Measurements from ENCODE around the gene RPRD2. TPM values are rescaled to one million over a fixed set of nuclear protein-coding genes. Genes with fewer than 3 reads are reported as not detected.
A peak's percentile ranks its signal among the peaks of the same experiment; 100 is the strongest.

The RPRD2 gene
- total and polyA plus RNA-seq, 9 of the 15 experiments (the other 6 are each of a cell fraction or from before 2014, with no cell fraction given): 1.5 to 21.6 (median 7.7) TPM

DNA sequence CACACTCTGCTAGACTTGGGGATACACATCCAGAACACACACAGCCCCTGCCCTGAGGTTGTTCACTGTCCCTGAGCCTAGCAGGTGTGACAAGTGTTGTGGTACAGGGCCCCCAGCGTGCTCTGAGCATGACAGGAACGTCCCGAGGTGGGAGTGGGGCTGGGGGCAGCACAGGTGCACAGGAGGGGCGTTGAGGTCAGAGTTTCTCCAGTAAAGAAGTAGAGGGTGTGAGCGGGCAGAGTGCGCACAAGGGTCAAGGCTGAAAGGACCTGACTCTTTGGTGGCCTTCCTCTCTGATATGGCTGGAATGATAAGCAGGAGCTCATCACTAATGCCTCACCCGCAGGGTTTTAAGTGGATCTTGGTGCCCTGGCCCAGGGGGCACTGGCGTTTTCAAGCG is 150.3 kb downstream of the RPRD2 start:
- intact Hi-C loops (cut with micrococcal nuclease): no loop called here
- 48% methylated on average over 9 of the region's 9 CpGs for WGBS (ENCODE audit: insufficient coverage, low coverage, missing lambda C conversion rate)

More for the DNA sequence above, 150.3 kb downstream of the RPRD2 start:
- in situ Hi-C loops (cut with MboI): no loop called here
- H3K4me3 ChIP-seq: 0 out of 2 replicates have a peak overlapping the region, but pooled peaks have one; percentile 43
- POLR2A ChIA-PET: interaction anchor here (1.4 to 2.9 kb wide), 2 partner anchors 18 to 65 kb away, joined by 4 to 17 read pairs; partner anchors contain the start of gene MCL1
- 0 out of 3 replicates have a peak overlapping the region, but pooled peaks have one; percentile 83 for H3K27ac ChIP-seq (ENCODE audit: extremely low read depth, low read depth, low read length)
- H3K4me1 ChIP-seq (replicated peaks in 1 of 2; ENCODE audit: control insufficient read depth in 2 of 2, insufficient read depth in 2 of 2, low read length in 2 of 2): peaks cover 36 to 44% of the 10 kb centered on the region in 2 experiments; a peak in 4 of 5 replicates
- H2AFZ ChIP-seq (ENCODE audit: low read depth, low read length): no peak overlapping the region; the same call in 1 of the 2 replicates
- no peaks in the 10 kb centered on the region for H4K20me1 ChIP-seq (replicated peaks; ENCODE audit: control insufficient read depth, insufficient read depth, low read length)
- peaks cover 34% of the 10 kb centered on the region; the same call in 2 of the 3 replicates for H3K36me3 ChIP-seq (ENCODE audit: control insufficient read depth, insufficient read depth, low read length)
- BruUV-seq (replicated peaks): no TSS peak
- no peaks in the 10 kb centered on the region for H3K9me1 ChIP-seq (ENCODE audit: control insufficient read depth, insufficient read depth, low read length)
- peak overlapping the region; percentile 86 for H3K4me2 ChIP-seq (ENCODE audit: insufficient read depth, low read length)
- no peak for TF ChIP-seq GABPB1 (CRISPR knock-in tag; IDR thresholded peaks at IDR 0.05)
- TF ChIP-seq ZNF444 (CRISPR knock-in tag; IDR thresholded peaks at IDR 0.05): no peak
- TF ChIP-seq, protein P1, sequence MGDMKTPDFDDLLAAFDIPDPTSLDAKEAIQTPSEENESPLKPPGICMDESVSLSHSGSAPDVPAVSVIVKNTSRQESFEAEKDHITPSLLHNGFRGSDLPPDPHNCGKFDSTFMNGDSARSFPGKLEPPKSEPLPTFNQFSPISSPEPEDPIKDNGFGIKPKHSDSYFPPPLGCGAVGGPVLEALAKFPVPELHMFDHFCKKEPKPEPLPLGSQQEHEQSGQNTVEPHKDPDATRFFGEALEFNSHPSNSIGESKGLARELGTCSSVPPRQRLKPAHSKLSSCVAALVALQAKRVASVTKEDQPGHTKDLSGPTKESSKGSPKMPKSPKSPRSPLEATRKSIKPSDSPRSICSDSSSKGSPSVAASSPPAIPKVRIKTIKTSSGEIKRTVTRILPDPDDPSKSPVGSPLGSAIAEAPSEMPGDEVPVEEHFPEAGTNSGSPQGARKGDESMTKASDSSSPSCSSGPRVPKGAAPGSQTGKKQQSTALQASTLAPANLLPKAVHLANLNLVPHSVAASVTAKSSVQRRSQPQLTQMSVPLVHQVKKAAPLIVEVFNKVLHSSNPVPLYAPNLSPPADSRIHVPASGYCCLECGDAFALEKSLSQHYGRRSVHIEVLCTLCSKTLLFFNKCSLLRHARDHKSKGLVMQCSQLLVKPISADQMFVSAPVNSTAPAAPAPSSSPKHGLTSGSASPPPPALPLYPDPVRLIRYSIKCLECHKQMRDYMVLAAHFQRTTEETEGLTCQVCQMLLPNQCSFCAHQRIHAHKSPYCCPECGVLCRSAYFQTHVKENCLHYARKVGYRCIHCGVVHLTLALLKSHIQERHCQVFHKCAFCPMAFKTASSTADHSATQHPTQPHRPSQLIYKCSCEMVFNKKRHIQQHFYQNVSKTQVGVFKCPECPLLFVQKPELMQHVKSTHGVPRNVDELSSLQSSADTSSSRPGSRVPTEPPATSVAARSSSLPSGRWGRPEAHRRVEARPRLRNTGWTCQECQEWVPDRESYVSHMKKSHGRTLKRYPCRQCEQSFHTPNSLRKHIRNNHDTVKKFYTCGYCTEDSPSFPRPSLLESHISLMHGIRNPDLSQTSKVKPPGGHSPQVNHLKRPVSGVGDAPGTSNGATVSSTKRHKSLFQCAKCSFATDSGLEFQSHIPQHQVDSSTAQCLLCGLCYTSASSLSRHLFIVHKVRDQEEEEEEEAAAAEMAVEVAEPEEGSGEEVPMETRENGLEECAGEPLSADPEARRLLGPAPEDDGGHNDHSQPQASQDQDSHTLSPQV (IDR thresholded peaks at IDR 0.05): 0 out of 2 replicates have a peak, but pooled peaks have one; percentile 34
- no peak for TF ChIP-seq NCOA2 (IDR thresholded peaks at IDR 0.05; ENCODE audit: partially characterized antibody in 2 of 2)
- TF ChIP-seq, protein P2, sequence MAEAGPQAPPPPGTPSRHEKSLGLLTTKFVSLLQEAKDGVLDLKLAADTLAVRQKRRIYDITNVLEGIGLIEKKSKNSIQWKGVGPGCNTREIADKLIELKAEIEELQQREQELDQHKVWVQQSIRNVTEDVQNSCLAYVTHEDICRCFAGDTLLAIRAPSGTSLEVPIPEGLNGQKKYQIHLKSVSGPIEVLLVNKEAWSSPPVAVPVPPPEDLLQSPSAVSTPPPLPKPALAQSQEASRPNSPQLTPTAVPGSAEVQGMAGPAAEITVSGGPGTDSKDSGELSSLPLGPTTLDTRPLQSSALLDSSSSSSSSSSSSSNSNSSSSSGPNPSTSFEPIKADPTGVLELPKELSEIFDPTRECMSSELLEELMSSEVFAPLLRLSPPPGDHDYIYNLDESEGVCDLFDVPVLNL (CRISPR knock-in tag; IDR thresholded peaks at IDR 0.05; ENCODE audit: low read depth): 0 out of 2 replicates have a peak, but pooled peaks have one; percentile 23
- TF ChIP-seq POLR2B (IDR thresholded peaks at IDR 0.05; ENCODE audit: low read depth, partially characterized antibody): peak; percentile 23
- no peak for TF ChIP-seq TCF7 (IDR thresholded peaks at IDR 0.05; ENCODE audit: borderline replicate concordance)
- no peak for TF ChIP-seq TAF9B (IDR thresholded peaks at IDR 0.05; ENCODE audit: partially characterized antibody)
- TF ChIP-seq, protein P3, sequence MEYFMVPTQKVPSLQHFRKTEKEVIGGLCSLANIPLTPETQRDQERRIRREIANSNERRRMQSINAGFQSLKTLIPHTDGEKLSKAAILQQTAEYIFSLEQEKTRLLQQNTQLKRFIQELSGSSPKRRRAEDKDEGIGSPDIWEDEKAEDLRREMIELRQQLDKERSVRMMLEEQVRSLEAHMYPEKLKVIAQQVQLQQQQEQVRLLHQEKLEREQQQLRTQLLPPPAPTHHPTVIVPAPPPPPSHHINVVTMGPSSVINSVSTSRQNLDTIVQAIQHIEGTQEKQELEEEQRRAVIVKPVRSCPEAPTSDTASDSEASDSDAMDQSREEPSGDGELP (CRISPR knock-in tag; IDR thresholded peaks at IDR 0.05; ENCODE audit: borderline replicate concordance): 0 out of 2 replicates have a peak, but pooled peaks have one; percentile 15
- TF ChIP-seq, protein P4, sequence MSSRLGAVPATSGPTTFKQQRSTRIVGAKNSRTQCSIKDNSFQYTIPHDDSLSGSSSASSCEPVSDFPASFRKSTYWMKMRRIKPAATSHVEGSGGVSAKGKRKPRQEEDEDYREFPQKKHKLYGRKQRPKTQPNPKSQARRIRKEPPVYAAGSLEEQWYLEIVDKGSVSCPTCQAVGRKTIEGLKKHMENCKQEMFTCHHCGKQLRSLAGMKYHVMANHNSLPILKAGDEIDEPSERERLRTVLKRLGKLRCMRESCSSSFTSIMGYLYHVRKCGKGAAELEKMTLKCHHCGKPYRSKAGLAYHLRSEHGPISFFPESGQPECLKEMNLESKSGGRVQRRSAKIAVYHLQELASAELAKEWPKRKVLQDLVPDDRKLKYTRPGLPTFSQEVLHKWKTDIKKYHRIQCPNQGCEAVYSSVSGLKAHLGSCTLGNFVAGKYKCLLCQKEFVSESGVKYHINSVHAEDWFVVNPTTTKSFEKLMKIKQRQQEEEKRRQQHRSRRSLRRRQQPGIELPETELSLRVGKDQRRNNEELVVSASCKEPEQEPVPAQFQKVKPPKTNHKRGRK (tag; IDR thresholded peaks at IDR 0.05): no peak
- CTCF ChIA-PET (ENCODE audit: low intra/inter-chr PET ratio): no interaction called here
- no peak for ATAC-seq
- H3K9ac ChIP-seq (ENCODE audit: insufficient read depth in 1 of 2, low read depth in 2 of 2, low read length in 2 of 2): peak overlapping the region; percentile 82 to 98
- H3K79me2 ChIP-seq (ENCODE audit: control insufficient read depth, insufficient read depth, low read length): peaks cover 13% of the 10 kb centered on the region; the same call in 1 of the 3 replicates
- H3K27me3 ChIP-seq (ENCODE audit: control insufficient read depth in 2 of 2, insufficient read depth in 2 of 2, low read length in 2 of 2): no peaks in the 10 kb centered on the region
- no peak for FAIRE-seq
- no peaks in the 10 kb centered on the region for H3K9me3 ChIP-seq (replicated peaks; ENCODE audit: control insufficient read depth, insufficient read depth, low read depth, low read length)
- DNase-seq (ENCODE audit: extremely low read depth in 1 of 4, low spot score in 3 of 4): peak in 1 of 4 experiments; percentile 33
